Astrocyte (in vitro differentiated cells and primary cell): ENCODE results near the gene EXD3. TPM values are rescaled to one million over a fixed set of nuclear protein-coding genes. Genes with fewer than 3 reads are reported as not detected.

Source experiments
- DNase-seq: peaks from one replicate; pipeline ENCODE4 v3.0.0-alpha.2; 2010; ENCODE audit warnings: low read depth
- FAIRE-seq: peaks from 2 replicates; lab custom pipeline; 2011; peaks lifted over from hg19 to GRCh38; lab: Jason Lieb, UNC
- H2AFZ ChIP-seq: 2 replicates; pipeline ENCODE4 v1.6.0; 2012; ENCODE audit warnings: low read depth, low read length, inconsistent platforms
- H3K27ac ChIP-seq: 2 replicates; pipeline ENCODE4 v1.5.1; 2011; ENCODE audit warnings: low read depth, low read length, inconsistent platforms
- H3K27me3 ChIP-seq: 2 replicates; pipeline ENCODE4 v1.6.0; 2011; ENCODE audit warnings: low read length, inconsistent platforms; ENCODE audit not compliant: insufficient read depth
- H3K36me3 ChIP-seq: 2 replicates; pipeline ENCODE4 v1.5.1; 2011; ENCODE audit warnings: low read length, inconsistent platforms; ENCODE audit not compliant: insufficient read depth
- H3K4me1 ChIP-seq: 2 replicates; pipeline ENCODE4 v1.5.1; 2011; ENCODE audit warnings: low read length, inconsistent platforms; ENCODE audit not compliant: insufficient read depth
- H3K4me2 ChIP-seq: 2 replicates; pipeline ENCODE4 v1.6.0; 2012; ENCODE audit warnings: low read length, inconsistent platforms
- H3K4me3 ChIP-seq: 2 replicates; pipeline ENCODE4 v1.5.1; 2011; ENCODE audit warnings: low read depth, mild to moderate bottlenecking, low read length, inconsistent platforms; ENCODE audit not compliant: insufficient read depth
- H3K79me2 ChIP-seq: 2 replicates; pipeline ENCODE4 v1.6.0; 2012; ENCODE audit warnings: mild to moderate bottlenecking, low read length, inconsistent platforms; ENCODE audit not compliant: insufficient read depth
- H3K9ac ChIP-seq: 2 replicates; pipeline ENCODE4 v1.6.0; 2012; ENCODE audit warnings: mild to moderate bottlenecking, low read length, inconsistent platforms
- H3K9me3 ChIP-seq: 2 replicates; pipeline ENCODE4 v1.5.1; 2012; ENCODE audit warnings: low read depth, mild to moderate bottlenecking, low read length, inconsistent platforms; ENCODE audit not compliant: insufficient read depth
- H4K20me1 ChIP-seq: 2 replicates; pipeline ENCODE4 v1.6.0; 2012; ENCODE audit warnings: low read length, inconsistent platforms; ENCODE audit not compliant: insufficient read depth
- H3K27ac Mint-ChIP-seq: one replicate; pipeline ENCODE4 v1.8.0; 2021; ENCODE audit warnings: mild to moderate bottlenecking, mixed read lengths; ENCODE audit not compliant: unreplicated experiment
- H3K27me3 Mint-ChIP-seq: one replicate; pipeline ENCODE4 v1.8.0; 2021; ENCODE audit warnings: low read depth, mixed read lengths; ENCODE audit not compliant: unreplicated experiment
- H3K36me3 Mint-ChIP-seq: one replicate; pipeline ENCODE4 v1.8.0; 2021; ENCODE audit warnings: low read depth, mixed read lengths; ENCODE audit not compliant: unreplicated experiment
- H3K4me1 Mint-ChIP-seq: one replicate; pipeline ENCODE4 v1.8.0; 2021; ENCODE audit warnings: low read depth, mixed read lengths; ENCODE audit not compliant: unreplicated experiment
- H3K4me3 Mint-ChIP-seq: one replicate; pipeline ENCODE4 v1.8.0; 2021; ENCODE audit warnings: mild to moderate bottlenecking, moderate library complexity, mixed read lengths; ENCODE audit not compliant: unreplicated experiment
- H3K9me3 Mint-ChIP-seq: one replicate; pipeline ENCODE4 v1.8.0; 2021; ENCODE audit warnings: mild to moderate bottlenecking, mixed read lengths; ENCODE audit not compliant: unreplicated experiment
- CTCF ChIP-seq: IDR thresholded peaks from 2 replicates; pipeline ENCODE4 v1.5.1; 2011; ENCODE audit warnings: low read depth, mild to moderate bottlenecking, inconsistent platforms, low read length, moderate library complexity; ENCODE audit not compliant: insufficient read depth
- EZH2 ChIP-seq: IDR thresholded peaks from 2 replicates; pipeline ENCODE4 v1.6.1; 2012; ENCODE audit warnings: mild to moderate bottlenecking, low read length, inconsistent platforms; ENCODE audit not compliant: insufficient read depth
- total RNA-seq: library from RNA; stranded (reverse); gene quantifications from 2 replicates; pipeline ENCODE4 v1.2.1, GENCODE V29; 2021

Gene EXD3
- total RNA-seq, 1 donor from 2014 or later = 8.5 TPM

GRCh38 chr9:137339045-137339907 is 83.7 kb downstream of the EXD3 start:
- Histone ChIP-seq H3K9me3 (no peaks in the 10 kb centered on the region), H3K27ac (peak overlapping the region; percentile 18), H3K9ac (peak overlapping the region; percentile 30), H4K20me1 (no peaks in the 10 kb centered on the region), H2AFZ (no peak overlapping the region), H3K4me2 (peak overlapping the region; percentile 55), H3K4me1 (peaks cover 9% of the 10 kb centered on the region), H3K36me3 (no peaks in the 10 kb centered on the region), H3K4me3 (no peak overlapping the region), H3K27me3 (no peaks in the 10 kb centered on the region), H3K79me2 (no peaks in the 10 kb centered on the region)
- Mint-ChIP-seq H3K27ac (no peak overlapping the region), H3K4me1 (peaks cover 1% of the 10 kb centered on the region), H3K27me3 (peaks cover 6% of the 10 kb centered on the region), H3K4me3 (no peak overlapping the region), H3K9me3 (peaks cover 15% of the 10 kb centered on the region), H3K36me3 (peaks cover 3% of the 10 kb centered on the region)
- no peak for TF ChIP-seq CTCF
- TF ChIP-seq EZH2 = no peak
- FAIRE-seq (peak; percentile 23), DNase-seq (peak; percentile 42)

GRCh38 chr9:137336735-137337134 is 86.2 kb downstream of the EXD3 start:
- H3K9me3 Mint-ChIP-seq = peaks cover 6% of the 10 kb centered on the region

More at GRCh38 chr9:137336735-137337134, 86.2 kb downstream of the EXD3 start:
- H3K9me3 ChIP-seq = no peaks in the 10 kb centered on the region
- no peak for DNase-seq
- no peak for FAIRE-seq
- Mint-ChIP-seq H3K27ac (peak overlapping the region; percentile 18), H3K36me3 (no peaks in the 10 kb centered on the region), H3K4me1 (peaks cover 2% of the 10 kb centered on the region), H3K4me3 (no peak overlapping the region), H3K27me3 (peaks cover 3% of the 10 kb centered on the region)
- no peaks in the 10 kb centered on the region for H3K27me3 ChIP-seq
- peaks cover 9% of the 10 kb centered on the region for H3K4me1 ChIP-seq
- TF ChIP-seq EZH2 (no peak), CTCF (no peak)
- no peak overlapping the region for H3K4me2 ChIP-seq
- no peak overlapping the region for H3K4me3 ChIP-seq
- no peak overlapping the region for H3K9ac ChIP-seq
- H4K20me1 ChIP-seq = no peaks in the 10 kb centered on the region
- H3K27ac ChIP-seq = no peak overlapping the region
- H3K79me2 ChIP-seq = no peaks in the 10 kb centered on the region
- no peaks in the 10 kb centered on the region for H3K36me3 ChIP-seq
- H2AFZ ChIP-seq = no peak overlapping the region
